Measurements from ENCODE around the gene IL4I1.

Gene IL4I1

DNA sequence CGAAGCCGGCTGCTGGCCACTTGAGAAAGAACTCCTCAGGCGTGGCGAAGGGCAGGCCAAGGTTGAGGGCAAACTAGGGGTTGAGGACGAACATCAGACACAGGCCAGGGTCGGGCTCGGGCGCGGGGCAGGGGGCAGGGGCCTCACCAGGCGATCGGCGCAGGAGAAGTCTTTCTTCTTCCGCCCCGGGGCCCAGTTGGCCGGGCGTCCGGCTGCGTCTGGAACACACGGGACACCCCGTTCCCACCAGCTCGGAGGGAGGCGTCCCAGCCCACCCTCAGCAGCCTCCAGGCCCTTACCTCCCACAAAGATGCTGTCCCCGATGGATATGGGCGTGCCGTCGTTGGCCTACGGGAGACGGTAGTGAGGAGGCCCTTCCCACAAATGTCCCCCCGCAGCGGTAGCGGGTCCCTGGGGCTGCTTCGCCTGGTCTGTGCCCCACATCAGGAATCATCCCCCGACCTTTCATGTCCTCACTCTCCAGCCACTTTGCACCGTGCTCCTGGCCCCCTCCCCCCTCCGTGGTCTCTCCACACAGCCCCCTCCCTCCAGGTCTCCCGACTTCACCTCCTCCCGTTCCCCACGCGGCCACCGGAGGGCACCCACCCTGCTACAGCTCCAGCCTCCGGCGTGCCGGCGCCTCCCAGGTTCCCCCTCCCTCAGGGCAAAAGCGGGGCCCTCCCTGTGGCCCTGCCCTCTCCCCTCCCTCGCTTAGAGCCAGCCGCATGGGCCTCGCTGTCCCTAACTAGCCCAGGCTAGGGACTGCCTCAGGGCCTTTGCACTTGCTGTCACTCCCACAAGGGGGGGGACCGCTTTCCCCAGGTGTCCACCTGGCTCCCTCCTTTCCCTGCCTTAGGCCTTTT, 34.1 kb downstream of the IL4I1 start:
- Histone ChIP-seq H3K4me1 (peaks cover 10% of the 10 kb centered on the region), H3K9me3 (ENCODE audit: control insufficient read depth, low read length) (no peaks in the 10 kb centered on the region), H3K9ac (no peak overlapping the region), H2AFZ (no peak overlapping the region), H3K27ac (no peak overlapping the region), H3K27me3 (ENCODE audit: control insufficient read depth, insufficient read depth, low read length) (no peaks in the 10 kb centered on the region), H3K36me3 (ENCODE audit: control insufficient read depth, insufficient read depth, low read length) (no peaks in the 10 kb centered on the region), H3K4me3 (ENCODE audit: low read depth, low read length) (no peak overlapping the region), H3K79me2 (peaks cover 24% of the 10 kb centered on the region), H3K4me2 (ENCODE audit: low read length) (no peak overlapping the region)
- no peak for TF ChIP-seq CTCF (IDR thresholded peaks at IDR 0.05)

DNA sequence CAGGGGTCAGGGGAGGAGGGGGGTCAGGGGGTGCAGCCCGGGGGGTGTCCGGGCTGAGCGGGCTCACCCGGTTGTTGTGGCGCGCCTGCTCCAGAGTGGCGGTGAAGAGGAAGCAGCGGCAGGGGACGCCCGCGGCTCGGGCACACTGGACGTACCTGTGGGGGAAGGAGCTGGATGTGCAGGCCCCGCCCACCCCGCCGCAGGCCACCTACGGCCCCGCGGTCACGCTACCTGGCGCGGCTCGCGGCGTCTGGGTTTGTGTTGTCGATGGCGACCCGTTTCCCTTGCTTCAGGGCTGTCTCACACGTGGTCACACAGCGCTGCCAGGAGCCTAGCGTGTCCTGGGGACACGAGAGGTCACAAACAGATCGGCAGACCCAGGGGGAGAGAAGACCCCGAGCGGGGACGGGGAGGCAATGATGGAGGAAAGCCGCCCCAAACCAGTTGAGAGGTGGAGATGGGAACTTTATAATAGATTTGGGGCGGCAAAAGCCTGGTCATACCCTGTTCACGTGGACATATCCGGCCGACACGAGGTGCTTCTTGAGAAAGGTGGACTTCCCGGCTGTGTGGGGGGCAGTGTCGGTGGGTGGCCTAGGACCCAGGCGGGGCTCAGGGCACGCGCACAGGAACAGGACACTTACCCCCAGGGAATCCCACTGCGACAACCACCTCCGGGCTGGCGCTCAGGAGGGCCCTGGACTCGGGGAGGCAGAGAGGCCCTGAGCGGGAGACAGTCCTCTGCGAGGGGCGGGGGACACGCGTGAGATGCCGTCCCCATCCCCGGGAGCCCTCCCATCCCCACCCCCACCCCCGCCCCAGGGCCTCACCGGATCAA, 34.9 kb downstream of the IL4I1 start:
- H2AFZ ChIP-seq, result no peak overlapping the region
- peaks cover 24% of the 10 kb centered on the region for H3K79me2 ChIP-seq
- TF ChIP-seq CTCF (IDR thresholded peaks at IDR 0.05), result no peak
- peaks cover 10% of the 10 kb centered on the region for H3K4me1 ChIP-seq
- no peaks in the 10 kb centered on the region for H3K27me3 ChIP-seq (ENCODE audit: control insufficient read depth, insufficient read depth, low read length)
- H3K9ac ChIP-seq, result no peak overlapping the region
- H3K4me3 ChIP-seq (ENCODE audit: low read depth, low read length), result no peak overlapping the region
- H3K9me3 ChIP-seq (ENCODE audit: control insufficient read depth, low read length), result no peaks in the 10 kb centered on the region
- H3K36me3 ChIP-seq (ENCODE audit: control insufficient read depth, insufficient read depth, low read length), result no peaks in the 10 kb centered on the region
- H3K27ac ChIP-seq, result no peak overlapping the region
- no peak overlapping the region for H3K4me2 ChIP-seq (ENCODE audit: low read length)

DNA sequence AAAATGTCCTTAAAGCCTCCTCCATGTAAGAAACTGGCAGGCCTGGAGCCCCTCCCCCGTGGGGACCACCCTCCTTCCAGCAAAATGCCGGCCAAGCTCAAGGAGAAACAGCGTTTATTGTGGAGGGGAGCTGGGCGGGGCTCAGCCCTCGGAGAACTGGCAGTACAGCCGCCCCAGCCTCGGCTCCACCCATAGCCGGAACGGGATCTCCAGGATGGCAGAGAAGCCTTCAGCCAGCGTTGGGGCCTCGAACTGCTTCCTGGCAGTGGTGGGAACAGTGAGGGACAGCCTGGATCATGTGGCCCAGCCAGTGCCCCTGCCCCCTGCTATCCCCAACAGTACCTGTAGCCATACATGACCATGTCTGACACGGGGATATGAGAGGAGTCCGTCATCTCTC, 35.6 kb downstream of the IL4I1 start:
- no peaks in the 10 kb centered on the region for H3K36me3 ChIP-seq (ENCODE audit: control insufficient read depth, insufficient read depth, low read length)

GRCh38 chr19:49860336-49861102, 36.2 kb downstream of the IL4I1 start:
- no peaks in the 10 kb centered on the region for H3K9me3 ChIP-seq (ENCODE audit: control insufficient read depth, low read length)
- H2AFZ ChIP-seq, result no peak overlapping the region
- no peak overlapping the region for H3K4me3 ChIP-seq (ENCODE audit: low read depth, low read length)
- H3K27ac ChIP-seq, result no peak overlapping the region
- TF ChIP-seq CTCF (IDR thresholded peaks at IDR 0.05), result no peak
- no peak overlapping the region for H3K4me2 ChIP-seq (ENCODE audit: low read length)
- no peaks in the 10 kb centered on the region for H3K4me1 ChIP-seq
- no peak overlapping the region for H3K9ac ChIP-seq
- no peaks in the 10 kb centered on the region for H3K36me3 ChIP-seq (ENCODE audit: control insufficient read depth, insufficient read depth, low read length)
- peaks cover 16% of the 10 kb centered on the region for H3K79me2 ChIP-seq
- H3K27me3 ChIP-seq (ENCODE audit: control insufficient read depth, insufficient read depth, low read length), result no peaks in the 10 kb centered on the region

More for the DNA sequence above, 35.6 kb downstream of the IL4I1 start:
- no peaks in the 10 kb centered on the region for H3K27me3 ChIP-seq (ENCODE audit: control insufficient read depth, insufficient read depth, low read length)
- H3K9ac ChIP-seq, result no peak overlapping the region
- peaks cover 19% of the 10 kb centered on the region for H3K79me2 ChIP-seq
- no peaks in the 10 kb centered on the region for H3K9me3 ChIP-seq (ENCODE audit: control insufficient read depth, low read length)
- H2AFZ ChIP-seq, result no peak overlapping the region
- H3K27ac ChIP-seq, result no peak overlapping the region
- no peak overlapping the region for H3K4me2 ChIP-seq (ENCODE audit: low read length)
- H3K4me1 ChIP-seq, result peaks cover 3% of the 10 kb centered on the region
- TF ChIP-seq CTCF (IDR thresholded peaks at IDR 0.05), result no peak
- no peak overlapping the region for H3K4me3 ChIP-seq (ENCODE audit: low read depth, low read length)
